ENCODE measurements around the gene JAZF1.

JAZF1 gene

GRCh38 chr7:28138837-28139236, 41.8 kb downstream of the JAZF1 start:
- H4K20me1 ChIP-seq (ENCODE audit: insufficient read depth, low read length), result no peaks in the 10 kb centered on the region
- no peak overlapping the region for H2AFZ ChIP-seq (ENCODE audit: low read length)
- no peaks in the 10 kb centered on the region for H3K36me3 ChIP-seq (ENCODE audit: insufficient read depth, low read length)
- no peak overlapping the region for H3K4me2 ChIP-seq (ENCODE audit: low read length)
- no peak overlapping the region for H3K27ac ChIP-seq (ENCODE audit: low read depth, low read length, poor library complexity, severe bottlenecking)
- no peaks in the 10 kb centered on the region for H3F3A ChIP-seq (ENCODE audit: insufficient read depth, low read length)
- H3K27me3 ChIP-seq (ENCODE audit: insufficient read depth, low read length), result no peaks in the 10 kb centered on the region
- no peaks in the 10 kb centered on the region for H3K9me2 ChIP-seq (ENCODE audit: low read depth, low read length)
- no peak overlapping the region for H3K9ac ChIP-seq (ENCODE audit: low read length)
- no peaks in the 10 kb centered on the region for H3K4me1 ChIP-seq (ENCODE audit: insufficient read depth, low read length, severe bottlenecking)
- H3K9me3 ChIP-seq (ENCODE audit: low read length), result no peaks in the 10 kb centered on the region
- TF ChIP-seq EZH2 (IDR thresholded peaks at IDR 0.05; ENCODE audit: borderline replicate concordance, low read length), result no peak
- TF ChIP-seq, protein P1, sequence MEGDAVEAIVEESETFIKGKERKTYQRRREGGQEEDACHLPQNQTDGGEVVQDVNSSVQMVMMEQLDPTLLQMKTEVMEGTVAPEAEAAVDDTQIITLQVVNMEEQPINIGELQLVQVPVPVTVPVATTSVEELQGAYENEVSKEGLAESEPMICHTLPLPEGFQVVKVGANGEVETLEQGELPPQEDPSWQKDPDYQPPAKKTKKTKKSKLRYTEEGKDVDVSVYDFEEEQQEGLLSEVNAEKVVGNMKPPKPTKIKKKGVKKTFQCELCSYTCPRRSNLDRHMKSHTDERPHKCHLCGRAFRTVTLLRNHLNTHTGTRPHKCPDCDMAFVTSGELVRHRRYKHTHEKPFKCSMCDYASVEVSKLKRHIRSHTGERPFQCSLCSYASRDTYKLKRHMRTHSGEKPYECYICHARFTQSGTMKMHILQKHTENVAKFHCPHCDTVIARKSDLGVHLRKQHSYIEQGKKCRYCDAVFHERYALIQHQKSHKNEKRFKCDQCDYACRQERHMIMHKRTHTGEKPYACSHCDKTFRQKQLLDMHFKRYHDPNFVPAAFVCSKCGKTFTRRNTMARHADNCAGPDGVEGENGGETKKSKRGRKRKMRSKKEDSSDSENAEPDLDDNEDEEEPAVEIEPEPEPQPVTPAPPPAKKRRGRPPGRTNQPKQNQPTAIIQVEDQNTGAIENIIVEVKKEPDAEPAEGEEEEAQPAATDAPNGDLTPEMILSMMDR (IDR thresholded peaks at IDR 0.05; ENCODE audit: low read length), result no peak
- no peaks in the 10 kb centered on the region for H3K79me2 ChIP-seq (ENCODE audit: insufficient read depth, low read length)
- no peak overlapping the region for H3K4me3 ChIP-seq (ENCODE audit: low read depth, low read length, poor library complexity, severe bottlenecking)

GRCh38 chr7:28137463-28137862, 43.1 kb downstream of the JAZF1 start:
- TF ChIP-seq, protein P1 (IDR thresholded peaks at IDR 0.05; ENCODE audit: low read length), result no peak
- TF ChIP-seq EZH2 (IDR thresholded peaks at IDR 0.05; ENCODE audit: borderline replicate concordance, low read length), result no peak
- no peaks in the 10 kb centered on the region for H3K4me1 ChIP-seq (ENCODE audit: insufficient read depth, low read length, severe bottlenecking)
- no peak overlapping the region for H3K4me3 ChIP-seq (ENCODE audit: low read depth, low read length, poor library complexity, severe bottlenecking)
- no peaks in the 10 kb centered on the region for H3K9me2 ChIP-seq (ENCODE audit: low read depth, low read length)
- no peaks in the 10 kb centered on the region for H3K79me2 ChIP-seq (ENCODE audit: insufficient read depth, low read length)
- H3K36me3 ChIP-seq (ENCODE audit: insufficient read depth, low read length), result no peaks in the 10 kb centered on the region
- H2AFZ ChIP-seq (ENCODE audit: low read length), result no peak overlapping the region
- H3K27ac ChIP-seq (ENCODE audit: low read depth, low read length, poor library complexity, severe bottlenecking), result no peak overlapping the region
- no peaks in the 10 kb centered on the region for H3K27me3 ChIP-seq (ENCODE audit: insufficient read depth, low read length)
- H4K20me1 ChIP-seq (ENCODE audit: insufficient read depth, low read length), result no peaks in the 10 kb centered on the region
- H3F3A ChIP-seq (ENCODE audit: insufficient read depth, low read length), result no peaks in the 10 kb centered on the region
- H3K4me2 ChIP-seq (ENCODE audit: low read length), result no peak overlapping the region
- no peaks in the 10 kb centered on the region for H3K9me3 ChIP-seq (ENCODE audit: low read length)
- H3K9ac ChIP-seq (ENCODE audit: low read length), result no peak overlapping the region

DNA sequence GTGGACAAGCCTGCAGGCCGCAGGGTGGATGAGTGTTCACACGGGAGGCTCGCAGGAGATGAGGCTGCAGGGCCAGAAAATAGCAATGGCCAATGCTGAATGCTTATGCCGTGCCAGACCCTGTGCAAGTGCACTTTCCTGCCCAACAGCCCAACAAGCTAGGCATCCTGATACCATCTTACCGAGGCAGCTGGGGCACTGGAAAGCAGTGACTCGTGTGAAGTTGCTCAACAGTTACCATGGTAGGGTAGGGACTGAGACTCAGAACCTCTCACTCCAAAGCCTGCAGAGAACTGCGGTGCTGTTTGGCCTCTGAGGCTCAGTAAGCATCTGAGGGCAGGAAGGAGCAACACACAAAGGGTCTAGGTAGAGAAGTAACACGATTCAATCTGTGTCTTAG, 43.7 kb downstream of the JAZF1 start:
- Histone ChIP-seq H3K4me3 (ENCODE audit: low read depth, low read length, poor library complexity, severe bottlenecking) (no peak overlapping the region), H3K9me2 (ENCODE audit: low read depth, low read length) (no peaks in the 10 kb centered on the region), H3F3A (ENCODE audit: insufficient read depth, low read length) (no peaks in the 10 kb centered on the region), H3K9me3 (ENCODE audit: low read length) (no peaks in the 10 kb centered on the region), H3K36me3 (ENCODE audit: insufficient read depth, low read length) (no peaks in the 10 kb centered on the region), H4K20me1 (ENCODE audit: insufficient read depth, low read length) (no peaks in the 10 kb centered on the region), H2AFZ (ENCODE audit: low read length) (no peak overlapping the region), H3K27me3 (ENCODE audit: insufficient read depth, low read length) (no peaks in the 10 kb centered on the region), H3K27ac (ENCODE audit: low read depth, low read length, poor library complexity, severe bottlenecking) (no peak overlapping the region), H3K9ac (ENCODE audit: low read length) (no peak overlapping the region), H3K79me2 (ENCODE audit: insufficient read depth, low read length) (no peaks in the 10 kb centered on the region), H3K4me2 (ENCODE audit: low read length) (no peak overlapping the region), H3K4me1 (ENCODE audit: insufficient read depth, low read length, severe bottlenecking) (no peaks in the 10 kb centered on the region)
- TF ChIP-seq, protein P1 (IDR thresholded peaks at IDR 0.05; ENCODE audit: low read length), result no peak
- TF ChIP-seq EZH2 (IDR thresholded peaks at IDR 0.05; ENCODE audit: borderline replicate concordance, low read length), result no peak

Data from OCI-LY1 (cell line).